Measurements from ENCODE around the gene ORM2. TPM values are rescaled to one million over a fixed set of nuclear protein-coding genes. Genes with fewer than 3 reads are reported as not detected.

The ORM2 gene
- total and polyA plus RNA-seq, 2 experiments from 2014 or later: 0.76 TPM

- Histone ChIP-seq H3K4me3 (no peak overlapping the region), H3K27ac (ENCODE audit: low read depth) (no peak overlapping the region), H3F3A (replicated peaks; ENCODE audit: low read depth) (peaks cover 12% of the 10 kb centered on the region; the same call in 1 of the 2 replicates), H3K4me2 (no peak overlapping the region), H3K79me2 (replicated peaks; ENCODE audit: insufficient read depth) (peaks cover 4% of the 10 kb centered on the region; the same call in 1 of the 2 replicates), H3K4me1 (ENCODE audit: insufficient read depth) (peaks cover 34% of the 10 kb centered on the region), H3K9me2 (ENCODE audit: insufficient read depth) (0 out of 2 replicates have a peak, but pooled peaks cover 6% of the 10 kb centered on the region), H3K36me3 (ENCODE audit: insufficient read depth) (no peaks in the 10 kb centered on the region), H3K27me3 (ENCODE audit: insufficient read depth) (no peaks in the 10 kb centered on the region), H2AFZ (no peak overlapping the region), H4K20me1 (replicated peaks; ENCODE audit: insufficient read depth) (no peaks in the 10 kb centered on the region)
- Mint-ChIP-seq H3K27ac (peak overlapping the region; percentile 34; the same call in 1 of the 2 replicates), H3K27me3 (ENCODE audit: insufficient read depth, low read depth, poor library complexity) (peaks cover 7% of the 10 kb centered on the region), H3K36me3 (ENCODE audit: low read depth) (peaks cover 60% of the 10 kb centered on the region), H3K4me3 (no peak overlapping the region), H3K9me3 (no peaks in the 10 kb centered on the region), H3K4me1 (peaks cover 33% of the 10 kb centered on the region)
- no peak for ATAC-seq
- DNase-seq (ENCODE audit: low spot score): no peak
- TF ChIP-seq ZNF462 (CRISPR knock-in tag; IDR thresholded peaks at IDR 0.05) (no peak), ETS1 (IDR thresholded peaks at IDR 0.05) (no peak), POLR2AphosphoS5 (IDR thresholded peaks at IDR 0.05; ENCODE audit: low read depth) (no peak), CREB1 (CRISPR knock-in tag; IDR thresholded peaks at IDR 0.05; ENCODE audit: low read depth) (no peak), CTCF (conservative IDR thresholded peaks at IDR 0.05; ENCODE audit: low read depth in 2 of 2) (no peak), EZH2phosphoT487 (IDR thresholded peaks at IDR 0.05; ENCODE audit: unreplicated experiment) (no peak), ZNF331 (CRISPR knock-in tag; IDR thresholded peaks at IDR 0.05; ENCODE audit: low read depth) (no peak), JUNB (IDR thresholded peaks at IDR 0.05; ENCODE audit: unreplicated experiment) (no peak), REST (IDR thresholded peaks at IDR 0.05; ENCODE audit: unreplicated experiment) (no peak), NANOG (IDR thresholded peaks at IDR 0.05; ENCODE audit: borderline replicate concordance) (no peak), EZH2 (IDR thresholded peaks at IDR 0.05; ENCODE audit: low read depth, unreplicated experiment) (no peak)
Measured at GRCh38 chr9:114367366-114367765, 37.7 kb downstream of the ORM2 start.
